Adrenal gland (tissue), 12 donors: ENCODE results near the gene LPCAT4. TPM values are rescaled to one million over a fixed set of nuclear protein-coding genes. Genes with fewer than 3 reads are reported as not detected.
A peak's percentile ranks its signal among the peaks of the same experiment; 100 is the strongest.

Experiments used
- DNase-seq, 7 donors: peaks; one replicate each; pipeline ENCODE4 v3.0.0-alpha.2; 2019 to 2020
- H3K27ac ChIP-seq, 5 donors: fragments of 200-600 bp; sonication (generic) in 4 of 5; 1 replicate in 3 of 5; 2 replicates in 2 of 5; pipeline versions ENCODE4 v1.5.1 to v1.8.0; 2016 to 2020; ENCODE audit warnings: mild to moderate bottlenecking in 1 of 5
- H3K27me3 ChIP-seq: fragments of 200-600 bp; 2 replicates; pipeline ENCODE4 v1.8.0; 2021
- H3K36me3 ChIP-seq, 2 donors: fragments of 200-600 bp; replicated peaks in 1 of 2; 1 replicate in 1 of 2; 2 replicates in 1 of 2; pipeline versions ENCODE4 v1.5.1 to v1.8.0; 2018 to 2022
- H3K4me1 ChIP-seq, 2 donors: fragments of 200-600 bp; replicated peaks in 1 of 2; 1 replicate in 1 of 2; 2 replicates in 1 of 2; pipeline versions ENCODE4 v1.5.1 to v1.8.0; 2018 to 2021
- H3K4me3 ChIP-seq, 4 donors: fragments of 200-600 bp; sonication (generic) in 3 of 4; one replicate each; pipeline ENCODE4 v1.5.1; 2016 to 2018
- H3K9me3 ChIP-seq, 3 donors: fragments of 200-600 bp; sonication (generic) in 1 of 3; replicated peaks in 1 of 3; 1 replicate in 2 of 3; 2 replicates in 1 of 3; pipeline versions ENCODE4 v1.5.1 to v1.8.0; 2016 to 2021
- POLR2A ChIP-seq, 2 donors: fragments of 450-650 bp; IDR thresholded peaks; one replicate each; pipeline ENCODE4 v1.6.1; 2017; ENCODE audit warnings: antibody characterized with exemption in 2 of 2, mild to moderate bottlenecking in 2 of 2, moderate library complexity in 1 of 2
- WGBS, 4 donors: extraction: QIAGEN DNeasy Blood & Tissue Kit in 2 of 4; methylation state at CpG; one replicate each; pipeline versions ENCODE4 v1.1.5 to v1.1.7; 2013 to 2017; 5-methylcytosine and 5-hydroxymethylcytosine counted together
- intact Hi-C, 2 donors: fragments of 100-400 bp; cut with DNase I; formaldehyde crosslinking; loops; one replicate each; pipeline versions ENCODE4 v1.14.1 to v1.15.0; 2022 to 2023
- polyA plus RNA-seq, 3 donors: library from polyadenylated mRNA; stranded (reverse); fragments of 200-250 nt in 2 of 3; fragments of 350-450 nt in 1 of 3; fragmentation: Illumina TruSeq in 1 of 3; extraction: RNeasy Lipid Tissue Mini Kit (QIAGEN cat#74804) in 1 of 3; gene quantifications; one replicate each; pipeline ENCODE4 v1.2.3, GENCODE V29; 2013 to 2014
- total RNA-seq, 9 donors: library from RNA; depleted of rRNA in 4 of 9; stranded (reverse); fragments of >200 nt in 4 of 9; fragments of 120-200 nt in 1 of 9; fragmentation: NEBNext Ultra II Directional in 1 of 9; extraction: Animal tissue kit (Norgen Biotek cat#: 25700) in 1 of 9; gene quantifications; one replicate each; pipeline versions ENCODE4 v1.1.0 to v1.2.4, GENCODE V29; 2013 to 2023
- TF ChIP-seq, protein P1 (sequence below), 6 experiments: fragments of 450-650 bp in 4 of 6; fragments of 200-600 bp in 2 of 6; sonication (generic) in 1 of 6; IDR thresholded peaks; 1 replicate in 5 of 6; 2 replicates in 1 of 6; pipeline versions ENCODE4 v1.5.1 to v1.8.0; 2016 to 2021; ENCODE audit warnings: antibody characterized with exemption in 6 of 6, mild to moderate bottlenecking in 2 of 6, moderate library complexity in 1 of 6
- donor health status: healthy with polysubstance abuse.
- donor health status: Bipolar disorder and iron deficiency.
- donor health status: DM: yes; HTN: yes; CAD: no.
- donor health status: DM: no; HTN: no; CAD: no.
- donor health status: DM: no; HTN: no; CAD: no.
- donor health status: DM: yes; HTN: yes; CAD: no.

LPCAT4 gene
- total and polyA plus RNA-seq, 12 donors: 1.2 to 31.6 (median 12.6) TPM

DNA sequence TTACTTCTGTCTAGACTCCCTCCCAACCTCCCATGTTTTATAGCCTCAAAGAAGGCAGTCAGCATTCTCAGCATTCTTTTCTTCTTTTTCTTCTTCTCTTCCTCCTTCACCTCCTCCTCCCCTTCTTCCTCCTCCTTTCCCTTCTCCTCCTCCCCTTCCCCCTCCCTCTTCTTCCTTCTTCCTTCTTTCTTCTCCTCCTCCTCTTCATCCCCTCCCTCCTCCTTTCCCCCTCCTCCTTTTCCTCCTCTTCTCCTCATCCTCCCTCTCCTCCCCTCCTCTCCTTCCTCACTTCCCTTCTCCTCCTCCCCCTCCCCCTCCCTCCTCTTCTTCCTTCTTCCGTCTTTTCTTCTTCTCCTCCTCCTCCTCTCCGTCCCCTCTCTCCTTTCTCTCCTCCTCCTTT lies 3.6 kb upstream of the LPCAT4 start:
- H3K4me1 ChIP-seq: peaks cover 0 to 1% of the 10 kb centered on the region in 2 donors
- H3K4me3 ChIP-seq: no peak overlapping the region
- DNase-seq: no peak
- TF ChIP-seq POLR2A (IDR thresholded peaks at IDR 0.05): no peak
- TF ChIP-seq, protein P1, sequence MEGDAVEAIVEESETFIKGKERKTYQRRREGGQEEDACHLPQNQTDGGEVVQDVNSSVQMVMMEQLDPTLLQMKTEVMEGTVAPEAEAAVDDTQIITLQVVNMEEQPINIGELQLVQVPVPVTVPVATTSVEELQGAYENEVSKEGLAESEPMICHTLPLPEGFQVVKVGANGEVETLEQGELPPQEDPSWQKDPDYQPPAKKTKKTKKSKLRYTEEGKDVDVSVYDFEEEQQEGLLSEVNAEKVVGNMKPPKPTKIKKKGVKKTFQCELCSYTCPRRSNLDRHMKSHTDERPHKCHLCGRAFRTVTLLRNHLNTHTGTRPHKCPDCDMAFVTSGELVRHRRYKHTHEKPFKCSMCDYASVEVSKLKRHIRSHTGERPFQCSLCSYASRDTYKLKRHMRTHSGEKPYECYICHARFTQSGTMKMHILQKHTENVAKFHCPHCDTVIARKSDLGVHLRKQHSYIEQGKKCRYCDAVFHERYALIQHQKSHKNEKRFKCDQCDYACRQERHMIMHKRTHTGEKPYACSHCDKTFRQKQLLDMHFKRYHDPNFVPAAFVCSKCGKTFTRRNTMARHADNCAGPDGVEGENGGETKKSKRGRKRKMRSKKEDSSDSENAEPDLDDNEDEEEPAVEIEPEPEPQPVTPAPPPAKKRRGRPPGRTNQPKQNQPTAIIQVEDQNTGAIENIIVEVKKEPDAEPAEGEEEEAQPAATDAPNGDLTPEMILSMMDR (IDR thresholded peaks at IDR 0.05): no peak
- WGBS, 4 donors: 37 to 60% (median 53%) methylated on average over 2 of the region's 2 CpGs
- no peaks in the 10 kb centered on the region for H3K9me3 ChIP-seq
- H3K27ac ChIP-seq: no peak overlapping the region
- no peaks in the 10 kb centered on the region for H3K36me3 ChIP-seq
- intact Hi-C loops: no loop called here
- no peaks in the 10 kb centered on the region for H3K27me3 ChIP-seq

DNA sequence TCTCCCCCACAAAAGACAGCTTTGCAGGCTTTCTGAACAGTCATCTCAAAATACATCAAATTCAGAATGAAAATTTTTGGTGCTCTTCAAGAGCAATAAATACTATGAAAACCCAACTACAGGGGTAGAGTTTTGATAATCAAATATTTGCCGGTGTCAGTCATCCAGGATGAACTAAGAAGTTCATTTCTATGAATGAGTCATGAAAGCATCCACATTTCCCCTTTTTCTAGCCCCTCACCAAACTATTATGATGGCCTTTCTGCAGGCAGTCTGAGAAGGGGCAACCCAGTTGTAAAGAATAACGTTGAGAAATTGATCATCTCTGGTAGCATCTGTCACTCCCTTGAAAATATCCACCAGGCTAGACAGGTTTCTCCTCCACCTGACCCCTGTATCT lies 3.1 kb upstream of the LPCAT4 start:
- no peaks in the 10 kb centered on the region for H3K9me3 ChIP-seq
- no peaks in the 10 kb centered on the region for H3K27me3 ChIP-seq
- DNase-seq: no peak
- peaks cover 0 to 5% of the 10 kb centered on the region in 2 donors for H3K4me1 ChIP-seq
- 59 to 63% (median 61%) methylated on average over 2 of the region's 2 CpGs for WGBS, 4 donors
- no peak for TF ChIP-seq POLR2A (IDR thresholded peaks at IDR 0.05)
- TF ChIP-seq, protein P1 (IDR thresholded peaks at IDR 0.05): no peak
- no peak overlapping the region for H3K27ac ChIP-seq
- H3K36me3 ChIP-seq: no peaks in the 10 kb centered on the region
- intact Hi-C loops: no loop called here
- H3K4me3 ChIP-seq: no peak overlapping the region

DNA sequence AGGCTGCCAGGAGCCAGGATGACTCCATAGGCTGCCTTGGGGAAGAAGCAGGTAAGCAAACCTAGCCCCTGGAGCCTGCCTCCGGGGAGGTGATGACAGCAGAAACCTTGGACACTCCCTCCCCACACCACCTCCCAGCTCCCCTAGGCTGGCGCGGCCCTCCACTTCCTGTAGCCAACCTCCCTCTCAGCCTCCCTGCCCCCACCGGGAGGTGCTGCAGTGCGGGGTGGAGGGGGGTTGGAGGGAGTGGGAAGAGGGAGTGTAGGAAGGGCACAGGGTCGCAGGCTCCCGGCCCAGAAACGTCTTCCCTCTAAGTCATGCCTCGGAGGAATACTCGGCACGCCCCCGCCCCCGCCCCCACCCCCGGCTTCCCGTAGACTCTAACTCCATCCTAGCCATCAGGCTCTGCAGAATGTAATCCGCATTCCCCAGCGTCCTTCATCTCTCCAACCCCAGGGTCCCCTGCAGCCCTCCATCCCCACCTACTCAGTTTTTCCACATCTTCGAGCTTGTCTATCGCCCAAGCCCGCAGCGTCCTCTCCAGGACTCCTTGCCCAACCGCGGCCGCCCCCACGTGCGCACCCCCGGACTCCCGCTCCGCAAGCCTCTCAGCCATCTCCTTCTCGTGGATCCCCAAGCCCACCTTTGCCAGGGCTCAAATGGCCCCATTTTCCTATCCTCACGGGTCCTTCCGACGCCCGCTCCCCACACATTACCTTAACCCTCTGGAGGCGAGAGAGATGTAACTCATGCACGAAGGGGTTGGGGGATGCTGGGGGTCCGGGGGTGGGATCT lies 528 bp downstream of the LPCAT4 start:
- TF ChIP-seq, protein P1 (IDR thresholded peaks at IDR 0.05): no peak
- peak; percentile 36 to 60 (median 44) for DNase-seq
- H3K9me3 ChIP-seq: no peaks in the 10 kb centered on the region
- H3K4me1 ChIP-seq: peaks cover 0 to 5% of the 10 kb centered on the region in 2 donors
- WGBS, 4 donors: 0 to 1% (median 0%) methylated on average over 24 to 37 of the region's 37 CpGs
- intact Hi-C loops: loop anchor here (10.0 kb wide), 3 partner anchors 122 to 302 kb away; no protein-coding TSS in a partner anchor
- H3K27ac ChIP-seq: peak overlapping the region in 1 of 5 donors; percentile 93
- no peaks in the 10 kb centered on the region for H3K27me3 ChIP-seq
- peak overlapping the region; percentile 11 to 94 (median 80) for H3K4me3 ChIP-seq
- no peaks in the 10 kb centered on the region for H3K36me3 ChIP-seq

DNA sequence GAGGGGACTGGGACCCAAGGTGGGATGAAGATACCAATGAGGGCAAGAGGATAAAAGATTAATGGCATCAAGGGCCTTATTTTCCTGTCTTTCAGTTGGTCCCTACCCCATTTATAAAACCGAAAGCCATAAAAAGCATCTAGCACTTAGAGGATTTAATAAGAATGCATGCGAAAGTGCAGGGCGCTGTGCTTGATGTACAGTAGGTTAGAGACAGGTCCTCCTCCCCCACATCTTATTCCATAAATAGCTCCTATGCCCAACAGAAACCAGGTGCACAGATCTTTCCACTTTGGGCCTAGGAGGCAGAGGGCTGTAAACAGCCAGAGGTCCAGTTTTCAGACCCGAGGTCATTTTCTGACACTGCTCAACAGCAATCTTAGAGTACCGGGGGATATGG lies 1.2 kb downstream of the LPCAT4 start:
- 43 to 55% (median 50%) methylated on average over 5 of the region's 5 CpGs for WGBS, 4 donors
- TF ChIP-seq POLR2A (IDR thresholded peaks at IDR 0.05): no peak
- TF ChIP-seq, protein P1 (IDR thresholded peaks at IDR 0.05): no peak
- Histone ChIP-seq H3K4me1 (peaks cover 0 to 5% of the 10 kb centered on the region in 2 donors), H3K27me3 (no peaks in the 10 kb centered on the region), H3K9me3 (no peaks in the 10 kb centered on the region), H3K36me3 (no peaks in the 10 kb centered on the region), H3K4me3 (peak overlapping the region in 2 of 4 donors; percentile 89 to 94), H3K27ac (peak overlapping the region in 1 of 5 donors; percentile 93)
- intact Hi-C loops: loop anchor here (10.0 kb wide), 3 partner anchors 121 to 301 kb away; no protein-coding TSS in a partner anchor
- no peak for DNase-seq
